Measurements from ENCODE around the gene FTH1. TPM values are rescaled to one million over a fixed set of nuclear protein-coding genes. Genes with fewer than 3 reads are reported as not detected.

The FTH1 gene
- total and polyA plus RNA-seq, 7 donors, result 1,709 to 20,022 (median 2,375) TPM

DNA sequence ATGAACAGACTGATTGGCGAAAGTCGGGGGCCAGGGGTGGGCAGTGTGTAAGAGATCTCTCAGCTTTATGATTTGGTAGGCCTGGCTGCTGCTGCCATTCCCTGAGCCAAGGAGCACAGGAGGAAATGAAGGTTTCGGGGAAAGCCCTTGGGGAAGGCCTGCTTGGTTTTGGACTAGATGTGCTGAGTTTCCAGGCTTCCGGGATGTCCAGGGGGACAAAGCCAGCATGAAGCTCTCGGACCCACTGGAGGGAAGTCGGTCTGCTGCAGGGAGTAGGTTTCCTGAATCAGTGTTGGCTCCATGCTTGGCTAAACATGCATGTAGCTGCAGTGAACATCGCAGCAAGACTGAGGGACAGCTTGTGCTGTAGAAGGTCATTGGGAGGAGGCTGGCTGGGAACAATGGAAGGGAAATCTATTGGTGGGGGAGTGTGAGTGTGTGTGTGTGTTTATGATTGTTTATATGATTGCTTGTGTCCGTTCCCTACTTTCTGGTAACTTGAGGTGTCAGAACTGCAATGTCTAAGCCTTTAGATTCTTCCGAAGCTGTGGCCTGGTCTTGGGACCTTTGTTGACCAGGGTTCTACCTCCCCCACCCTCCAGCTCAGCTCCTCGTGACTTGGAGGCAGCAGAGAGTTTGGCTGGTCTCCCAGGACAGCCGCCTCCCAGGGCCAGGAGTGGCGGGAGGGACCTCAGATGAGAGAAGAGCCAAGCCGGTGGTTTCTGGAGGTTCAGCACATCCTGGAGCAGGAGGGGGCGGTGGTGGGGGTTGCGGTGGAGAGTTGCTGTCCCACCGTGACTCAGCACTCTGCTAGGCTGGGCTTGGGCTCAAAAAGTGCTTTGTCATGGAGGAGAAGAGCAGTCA lies 4.0 kb upstream of the FTH1 start:
- intact Hi-C loops (cut with DNase I), result loop anchor here (5.0 to 10.0 kb wide), 2 partner anchors 136 to 1057 kb away; partner anchors contain the start of gene TMEM109
- TF ChIP-seq POLR2A (IDR thresholded peaks at IDR 0.05), result peak; percentile 38 to 47
- TF ChIP-seq, protein P1, sequence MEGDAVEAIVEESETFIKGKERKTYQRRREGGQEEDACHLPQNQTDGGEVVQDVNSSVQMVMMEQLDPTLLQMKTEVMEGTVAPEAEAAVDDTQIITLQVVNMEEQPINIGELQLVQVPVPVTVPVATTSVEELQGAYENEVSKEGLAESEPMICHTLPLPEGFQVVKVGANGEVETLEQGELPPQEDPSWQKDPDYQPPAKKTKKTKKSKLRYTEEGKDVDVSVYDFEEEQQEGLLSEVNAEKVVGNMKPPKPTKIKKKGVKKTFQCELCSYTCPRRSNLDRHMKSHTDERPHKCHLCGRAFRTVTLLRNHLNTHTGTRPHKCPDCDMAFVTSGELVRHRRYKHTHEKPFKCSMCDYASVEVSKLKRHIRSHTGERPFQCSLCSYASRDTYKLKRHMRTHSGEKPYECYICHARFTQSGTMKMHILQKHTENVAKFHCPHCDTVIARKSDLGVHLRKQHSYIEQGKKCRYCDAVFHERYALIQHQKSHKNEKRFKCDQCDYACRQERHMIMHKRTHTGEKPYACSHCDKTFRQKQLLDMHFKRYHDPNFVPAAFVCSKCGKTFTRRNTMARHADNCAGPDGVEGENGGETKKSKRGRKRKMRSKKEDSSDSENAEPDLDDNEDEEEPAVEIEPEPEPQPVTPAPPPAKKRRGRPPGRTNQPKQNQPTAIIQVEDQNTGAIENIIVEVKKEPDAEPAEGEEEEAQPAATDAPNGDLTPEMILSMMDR (IDR thresholded peaks at IDR 0.05), result no peak
- peak in 3 of 4 donors; percentile 60 to 96 (median 73) for TF ChIP-seq EP300 (IDR thresholded peaks at IDR 0.05)
- peak; percentile 72 to 92 (median 92) for TF ChIP-seq POLR2AphosphoS5 (IDR thresholded peaks at IDR 0.05)
- peak overlapping the region in 2 of 4 donors; percentile 10 to 11 for H3K4me3 ChIP-seq
- 30 to 31% methylated on average over 16 of the region's 16 CpGs for WGBS, 2 donors
- no peaks in the 10 kb centered on the region for H3K36me3 ChIP-seq
- peak overlapping the region; percentile 99 to 100 (median 100) for H3K27ac ChIP-seq
- peak; percentile 100 for DNase-seq
- H3K4me1 ChIP-seq, result peaks cover 0 to 68% (median 61%) of the 10 kb centered on the region in 4 donors
- no peaks in the 10 kb centered on the region for H3K27me3 ChIP-seq
- H3K9me3 ChIP-seq, result no peaks in the 10 kb centered on the region

DNA sequence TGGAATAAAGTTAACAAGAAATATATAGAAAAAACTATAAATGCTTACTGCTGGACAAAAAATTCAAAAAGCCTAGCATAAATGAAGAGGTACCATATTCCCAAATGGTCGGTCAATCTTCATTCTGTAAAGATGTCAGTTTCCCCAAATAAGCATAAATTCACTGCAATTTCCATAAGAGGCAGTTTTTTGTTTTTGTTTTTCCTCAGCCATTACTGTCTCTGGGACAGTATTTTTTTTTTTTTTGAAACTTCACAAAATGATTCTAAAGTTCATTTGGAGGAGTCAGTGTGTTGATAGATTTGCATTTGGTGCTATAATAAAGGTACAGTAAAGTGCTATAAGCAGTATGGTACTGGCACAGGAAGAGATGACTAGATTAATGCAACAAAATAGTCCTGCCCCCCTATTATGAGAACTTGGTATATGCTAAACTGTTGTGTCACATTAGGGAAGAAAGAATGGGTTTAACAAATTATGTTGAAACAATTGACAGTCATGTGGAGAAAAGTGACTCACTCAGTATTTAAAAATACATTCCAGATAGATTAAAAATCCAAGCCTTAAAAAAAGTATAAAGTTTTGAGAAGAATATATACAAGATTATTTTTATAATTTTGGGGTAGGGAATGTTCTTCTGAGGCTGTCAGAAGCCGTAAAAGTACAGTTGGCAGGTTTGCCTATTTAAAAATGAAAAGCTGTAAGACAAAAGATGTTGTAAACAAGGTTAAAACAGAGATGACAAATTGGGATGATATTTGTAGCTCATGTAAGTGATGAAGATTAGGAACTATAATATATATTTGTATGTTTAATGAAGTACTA lies 2.6 kb upstream of the FTH1 start:
- intact Hi-C loops (cut with DNase I), result loop anchor here (5.0 to 10.0 kb wide), 3 partner anchors 78 to 1055 kb away; partner anchors contain the start of genes FADS3 and TMEM109
- H3K4me1 ChIP-seq, result peaks cover 0 to 69% (median 67%) of the 10 kb centered on the region in 4 donors

DNA sequence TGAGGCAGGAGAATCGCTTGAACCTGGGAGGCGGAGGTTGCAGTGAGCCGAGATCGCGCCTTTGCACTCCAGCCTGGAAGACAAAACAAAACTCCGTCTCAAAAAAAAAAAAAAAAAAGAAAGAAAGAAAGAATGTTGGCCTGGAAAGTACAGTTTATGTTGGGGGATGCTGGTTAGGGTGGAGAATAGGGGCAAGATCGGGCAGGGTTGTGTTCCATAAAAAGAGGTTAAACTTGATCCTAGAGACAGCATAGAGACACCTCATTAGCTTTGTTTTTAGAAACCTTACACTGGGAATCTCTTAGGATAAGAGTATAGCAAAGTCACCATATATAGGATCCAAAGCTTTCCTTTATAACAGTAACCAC lies 1.9 kb upstream of the FTH1 start:
- Histone ChIP-seq H3K27me3 (no peaks in the 10 kb centered on the region), H3K4me3 (no peak overlapping the region), H3K9me3 (no peaks in the 10 kb centered on the region), H3K27ac (peak overlapping the region; percentile 99 to 100 (median 100)), H3K4me1 (peaks cover 0 to 74% (median 72%) of the 10 kb centered on the region in 4 donors), H3K36me3 (peaks cover 0 to 19% (median 10%) of the 10 kb centered on the region in 4 donors)
- intact Hi-C loops (cut with DNase I), result loop anchor here (5.0 kb wide), 1 partner anchor 77 kb away; the partner anchor contains the start of gene FADS3
- 85 to 91% methylated on average over 7 of the region's 7 CpGs for WGBS, 2 donors
- TF ChIP-seq POLR2A (IDR thresholded peaks at IDR 0.05) (no peak), POLR2AphosphoS5 (IDR thresholded peaks at IDR 0.05) (no peak), EP300 (IDR thresholded peaks at IDR 0.05) (no peak)
- TF ChIP-seq, protein P1 (IDR thresholded peaks at IDR 0.05), result no peak
- no peak for DNase-seq

More for the DNA sequence above, 2.6 kb upstream of the FTH1 start:
- no peak overlapping the region for H3K4me3 ChIP-seq
- DNase-seq, result no peak
- no peaks in the 10 kb centered on the region for H3K9me3 ChIP-seq
- TF ChIP-seq POLR2AphosphoS5 (IDR thresholded peaks at IDR 0.05), result peak in 3 of 4 donors; percentile 37 to 73 (median 42)
- TF ChIP-seq, protein P1 (IDR thresholded peaks at IDR 0.05), result no peak
- TF ChIP-seq EP300 (IDR thresholded peaks at IDR 0.05), result peak in 1 of 4 donors; percentile 33
- no peaks in the 10 kb centered on the region for H3K27me3 ChIP-seq
- H3K36me3 ChIP-seq, result peaks cover 0 to 12% (median 5%) of the 10 kb centered on the region in 4 donors
- peak overlapping the region; percentile 99 to 100 (median 100) for H3K27ac ChIP-seq
- 85 to 87% methylated on average over 2 of the region's 2 CpGs for WGBS, 2 donors

DNA sequence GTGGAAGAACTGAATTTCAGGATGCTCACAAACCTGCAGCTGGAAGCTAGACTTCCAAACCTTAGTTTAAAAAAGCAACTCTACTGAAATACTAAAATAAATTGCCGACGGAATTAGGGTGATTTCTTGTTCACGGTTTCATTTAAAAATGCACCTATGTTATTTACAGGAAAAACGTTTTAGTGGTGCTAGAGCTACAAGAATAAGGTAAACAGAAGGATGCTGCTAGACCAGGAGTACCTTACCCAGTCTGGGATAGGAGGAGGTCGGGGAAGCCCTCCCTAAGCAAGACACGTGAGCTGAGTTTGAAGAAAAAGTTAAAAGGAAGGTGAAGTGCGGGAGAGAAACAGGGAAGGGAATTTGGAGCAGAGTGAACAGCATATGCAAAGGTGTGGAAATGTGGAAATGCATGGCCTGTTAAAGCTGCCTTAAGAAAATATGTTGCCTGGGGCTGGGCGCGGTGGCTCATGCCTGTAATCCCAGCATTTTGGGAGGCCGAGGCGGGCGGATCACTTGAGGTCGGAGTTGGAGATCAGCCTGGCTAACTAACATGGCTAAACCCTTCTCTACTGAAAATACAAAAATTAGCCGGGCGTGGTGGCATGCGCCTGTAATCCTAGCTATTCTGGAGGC lies 1.4 kb upstream of the FTH1 start:
- DNase-seq, result peak; percentile 62
- TF ChIP-seq, protein P1 (IDR thresholded peaks at IDR 0.05), result no peak
- H3K9me3 ChIP-seq, result no peaks in the 10 kb centered on the region
- peaks cover 0 to 77% (median 76%) of the 10 kb centered on the region in 4 donors for H3K4me1 ChIP-seq
- 82 to 90% methylated on average over 16 of the region's 16 CpGs for WGBS, 2 donors
- peak overlapping the region; percentile 83 to 97 (median 90) for H3K4me3 ChIP-seq
- intact Hi-C loops (cut with DNase I), result loop anchor here (5.0 kb wide), 1 partner anchor 77 kb away; the partner anchor contains the start of gene FADS3
- no peaks in the 10 kb centered on the region for H3K27me3 ChIP-seq
- peaks cover 4 to 24% (median 15%) of the 10 kb centered on the region in 4 donors for H3K36me3 ChIP-seq
- H3K27ac ChIP-seq, result peak overlapping the region; percentile 99 to 100 (median 100)

All from sigmoid colon (tissue), 7 donors.